Endothelial cell of umbilical vein (primary cell): ENCODE results near the gene MDN1.

Experiments used
- EZH2 ChIP-seq: IDR thresholded peaks from 2 replicates; pipeline ENCODE4 v1.6.1; 2012; ENCODE audit warnings: borderline replicate concordance, low read depth, mild to moderate bottlenecking, moderate library complexity, low read length, inconsistent platforms; ENCODE audit not compliant: severe bottlenecking
- GATA2 ChIP-seq: IDR thresholded peaks from 2 replicates; pipeline ENCODE4 v1.7.0; 2011; ENCODE audit warnings: low read depth, mild to moderate bottlenecking, moderate library complexity, mixed read lengths, low read length; ENCODE audit not compliant: insufficient read length, insufficient read depth
- JUN ChIP-seq: IDR thresholded peaks from 2 replicates; pipeline ENCODE4 v1.6.1; 2011; ENCODE audit warnings: borderline replicate concordance, low read depth; ENCODE audit not compliant: insufficient read length, insufficient read depth
- MYC ChIP-seq: IDR thresholded peaks from one replicate; pipeline ENCODE4 v1.6.1; 2011; ENCODE audit warnings: mild to moderate bottlenecking, low read depth, low read length
- POLR2A ChIP-seq: IDR thresholded peaks from 2 replicates; pipeline ENCODE4 v1.6.1; 2012; ENCODE audit warnings: low read depth, mild to moderate bottlenecking, control low read depth, low read length
- POLR2AphosphoS5 ChIP-seq: IDR thresholded peaks from 2 replicates; pipeline ENCODE4 v1.6.1; 2012; ENCODE audit warnings: low read depth, mild to moderate bottlenecking, control low read depth, low read length, moderate library complexity; ENCODE audit not compliant: insufficient read depth
- TF ChIP-seq, protein P1 (sequence below): IDR thresholded peaks from 2 replicates; pipeline ENCODE4 v1.6.1; 2011; ENCODE audit not compliant: insufficient read depth, insufficient read length
- TF ChIP-seq, protein P2 (sequence below), 2 donors: IDR thresholded peaks; 1 replicate in 1 of 2; 2 replicates in 1 of 2; pipeline ENCODE4 v1.5.1; 2011; ENCODE audit warnings: low read length in 2 of 2, mild to moderate bottlenecking in 2 of 2, moderate library complexity in 2 of 2, control low read depth in 1 of 2, inconsistent platforms in 1 of 2, low read depth in 1 of 2; ENCODE audit not compliant: insufficient read depth in 1 of 2; ENCODE audit errors: extremely low read depth in 1 of 2

DNA sequence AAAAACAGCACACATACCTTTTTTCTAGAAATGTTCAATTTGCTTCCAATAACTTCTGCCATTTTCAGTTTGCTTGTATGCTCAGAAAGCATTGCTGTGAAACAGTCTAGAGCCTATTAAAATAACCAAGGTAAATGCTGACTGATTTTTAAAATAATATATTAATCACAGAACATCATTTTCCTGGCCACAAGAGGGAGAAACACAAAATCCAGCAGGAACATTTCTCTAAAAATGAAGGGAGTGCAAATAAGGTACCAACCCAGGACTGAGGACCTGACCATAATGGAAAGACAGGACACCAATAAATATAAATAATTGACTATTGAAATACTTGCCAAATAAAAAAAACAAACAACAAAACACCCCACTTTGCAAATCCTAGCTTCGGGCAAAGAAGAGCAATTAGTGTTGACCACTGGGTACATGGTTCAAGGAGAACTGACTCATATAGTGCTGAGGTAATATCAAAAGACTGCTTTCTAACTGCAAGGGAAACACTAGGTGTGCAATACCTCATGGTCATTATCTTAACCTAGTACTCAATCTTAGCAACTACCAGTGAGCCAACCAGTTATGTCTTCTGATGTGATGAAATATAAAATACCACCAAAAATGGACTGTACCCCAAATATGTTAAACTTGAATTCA, 42.9 kb downstream of the MDN1 start:
- TF ChIP-seq, protein P1, sequence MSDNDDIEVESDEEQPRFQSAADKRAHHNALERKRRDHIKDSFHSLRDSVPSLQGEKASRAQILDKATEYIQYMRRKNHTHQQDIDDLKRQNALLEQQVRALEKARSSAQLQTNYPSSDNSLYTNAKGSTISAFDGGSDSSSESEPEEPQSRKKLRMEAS: no peak
- TF ChIP-seq, protein P2, sequence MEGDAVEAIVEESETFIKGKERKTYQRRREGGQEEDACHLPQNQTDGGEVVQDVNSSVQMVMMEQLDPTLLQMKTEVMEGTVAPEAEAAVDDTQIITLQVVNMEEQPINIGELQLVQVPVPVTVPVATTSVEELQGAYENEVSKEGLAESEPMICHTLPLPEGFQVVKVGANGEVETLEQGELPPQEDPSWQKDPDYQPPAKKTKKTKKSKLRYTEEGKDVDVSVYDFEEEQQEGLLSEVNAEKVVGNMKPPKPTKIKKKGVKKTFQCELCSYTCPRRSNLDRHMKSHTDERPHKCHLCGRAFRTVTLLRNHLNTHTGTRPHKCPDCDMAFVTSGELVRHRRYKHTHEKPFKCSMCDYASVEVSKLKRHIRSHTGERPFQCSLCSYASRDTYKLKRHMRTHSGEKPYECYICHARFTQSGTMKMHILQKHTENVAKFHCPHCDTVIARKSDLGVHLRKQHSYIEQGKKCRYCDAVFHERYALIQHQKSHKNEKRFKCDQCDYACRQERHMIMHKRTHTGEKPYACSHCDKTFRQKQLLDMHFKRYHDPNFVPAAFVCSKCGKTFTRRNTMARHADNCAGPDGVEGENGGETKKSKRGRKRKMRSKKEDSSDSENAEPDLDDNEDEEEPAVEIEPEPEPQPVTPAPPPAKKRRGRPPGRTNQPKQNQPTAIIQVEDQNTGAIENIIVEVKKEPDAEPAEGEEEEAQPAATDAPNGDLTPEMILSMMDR (IDR thresholded peaks at IDR 0.05; ENCODE audit: extremely low read depth in 1 of 2, insufficient read depth in 1 of 2, low read depth in 1 of 2, low read length in 2 of 2): no peak
- TF ChIP-seq MYC: no peak
- no peak for TF ChIP-seq POLR2A
- TF ChIP-seq POLR2AphosphoS5: no peak
- no peak for TF ChIP-seq EZH2
- no peak for TF ChIP-seq JUN
- TF ChIP-seq GATA2: no peak
